ENCODE measurements around the gene AVP. TPM values are rescaled to one million over a fixed set of nuclear protein-coding genes. Genes with fewer than 3 reads are reported as not detected.

Gene AVP
- total and polyA plus RNA-seq, 4 donors, result 2.5 TPM; not detected in 3

- 96% methylated on average over 12 of the region's 12 CpGs for WGBS
- H3K36me3 ChIP-seq (ENCODE audit: control insufficient read depth in 4 of 4, insufficient read depth in 3 of 4, low read depth in 1 of 4, low read length in 3 of 4), result peaks cover 0 to 15% (median 3%) of the 10 kb centered on the region in 4 donors
- no peak overlapping the region for H3K9ac ChIP-seq (ENCODE audit: low read depth in 1 of 2, low read length in 2 of 2)
- H3K9me3 ChIP-seq (ENCODE audit: control insufficient read depth in 4 of 4, low read length in 3 of 4), result no peaks in the 10 kb centered on the region
- H3K27me3 ChIP-seq (ENCODE audit: control insufficient read depth in 4 of 4, insufficient read depth in 4 of 4, low read length in 3 of 4), result no peaks in the 10 kb centered on the region
- H3K4me3 ChIP-seq (ENCODE audit: low read depth in 1 of 3, low read length in 3 of 3), result no peak overlapping the region
- no peak for TF ChIP-seq SP1 (IDR thresholded peaks at IDR 0.05)
- no peak for TF ChIP-seq NR2F2 (IDR thresholded peaks at IDR 0.05)
- TF ChIP-seq MAX (IDR thresholded peaks at IDR 0.05), result no peak
- no peak for TF ChIP-seq FOXA1 (IDR thresholded peaks at IDR 0.05)
- TF ChIP-seq JUND (IDR thresholded peaks at IDR 0.05), result no peak
- TF ChIP-seq HNF4A (conservative IDR thresholded peaks at IDR 0.05), result no peak
- no peak for TF ChIP-seq ZBTB33 (IDR thresholded peaks at IDR 0.05)
- no peak for TF ChIP-seq GABPA (IDR thresholded peaks at IDR 0.05 in 1 of 2, conservative IDR thresholded peaks at IDR 0.05 in 1 of 2)
- TF ChIP-seq YY1 (IDR thresholded peaks at IDR 0.05), result no peak
- no peak for TF ChIP-seq RXRA (IDR thresholded peaks at IDR 0.05)
- TF ChIP-seq, protein P1, sequence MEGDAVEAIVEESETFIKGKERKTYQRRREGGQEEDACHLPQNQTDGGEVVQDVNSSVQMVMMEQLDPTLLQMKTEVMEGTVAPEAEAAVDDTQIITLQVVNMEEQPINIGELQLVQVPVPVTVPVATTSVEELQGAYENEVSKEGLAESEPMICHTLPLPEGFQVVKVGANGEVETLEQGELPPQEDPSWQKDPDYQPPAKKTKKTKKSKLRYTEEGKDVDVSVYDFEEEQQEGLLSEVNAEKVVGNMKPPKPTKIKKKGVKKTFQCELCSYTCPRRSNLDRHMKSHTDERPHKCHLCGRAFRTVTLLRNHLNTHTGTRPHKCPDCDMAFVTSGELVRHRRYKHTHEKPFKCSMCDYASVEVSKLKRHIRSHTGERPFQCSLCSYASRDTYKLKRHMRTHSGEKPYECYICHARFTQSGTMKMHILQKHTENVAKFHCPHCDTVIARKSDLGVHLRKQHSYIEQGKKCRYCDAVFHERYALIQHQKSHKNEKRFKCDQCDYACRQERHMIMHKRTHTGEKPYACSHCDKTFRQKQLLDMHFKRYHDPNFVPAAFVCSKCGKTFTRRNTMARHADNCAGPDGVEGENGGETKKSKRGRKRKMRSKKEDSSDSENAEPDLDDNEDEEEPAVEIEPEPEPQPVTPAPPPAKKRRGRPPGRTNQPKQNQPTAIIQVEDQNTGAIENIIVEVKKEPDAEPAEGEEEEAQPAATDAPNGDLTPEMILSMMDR (IDR thresholded peaks at IDR 0.05; ENCODE audit: low read depth, low read length, missing input control), result no peak
- DNase-seq (ENCODE audit: low spot score), result no peak
- no peak overlapping the region for H3K27ac ChIP-seq (ENCODE audit: low read depth in 1 of 2, low read length in 2 of 2)
- no peaks in the 10 kb centered on the region for H3K4me1 ChIP-seq (ENCODE audit: control insufficient read depth in 4 of 4, insufficient read depth in 4 of 4, low read length in 3 of 4)
Measured at GRCh38 chr20:3107464-3108025, 23.0 kb upstream of the AVP start.

DNA sequence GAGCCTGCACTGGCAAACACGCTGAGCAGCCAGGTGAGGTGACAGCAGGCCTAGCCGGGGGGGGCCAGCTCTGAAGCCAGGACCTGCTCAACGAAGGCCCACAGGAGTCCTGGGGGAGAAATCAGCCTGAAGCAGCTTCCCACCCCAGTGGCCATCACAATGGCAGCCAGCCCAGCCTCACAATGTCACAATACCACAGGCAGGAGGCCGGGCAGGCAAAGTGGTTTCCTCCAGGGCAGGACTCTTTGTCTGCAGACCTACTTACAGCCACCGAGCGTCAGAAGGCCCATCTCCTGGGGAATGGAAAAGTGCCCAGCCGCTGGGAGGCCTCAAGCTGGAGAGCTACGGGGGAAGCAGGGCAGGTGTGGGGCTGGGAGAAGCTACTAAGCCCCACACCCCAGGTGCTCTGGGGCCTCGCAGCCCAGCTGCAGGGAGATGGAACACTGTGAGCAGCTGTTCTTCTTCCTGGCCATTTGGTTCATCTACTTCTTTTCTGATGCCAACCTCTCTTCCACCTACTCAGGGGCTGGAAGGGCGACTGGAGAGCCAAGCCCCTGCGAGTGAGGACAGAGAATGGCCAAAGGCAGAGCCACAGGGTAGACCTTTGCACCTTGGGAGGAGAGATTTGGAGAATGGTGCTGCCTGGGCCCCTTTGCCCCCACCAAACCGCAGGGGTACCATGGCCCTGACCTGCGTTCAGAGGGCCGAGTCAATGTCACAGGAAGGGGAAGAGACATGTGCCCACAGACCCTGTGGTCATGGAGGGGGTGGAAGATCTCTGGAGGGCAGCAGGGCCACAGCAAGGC is 22.3 kb upstream of the AVP start:
- WGBS, result 81% methylated on average over 14 of the region's 14 CpGs
- Histone ChIP-seq H3K36me3 (ENCODE audit: control insufficient read depth in 4 of 4, insufficient read depth in 3 of 4, low read depth in 1 of 4, low read length in 3 of 4) (peaks cover 0 to 15% (median 3%) of the 10 kb centered on the region in 4 donors), H3K4me1 (ENCODE audit: control insufficient read depth in 4 of 4, insufficient read depth in 4 of 4, low read length in 3 of 4) (no peaks in the 10 kb centered on the region), H3K4me3 (ENCODE audit: low read depth in 1 of 3, low read length in 3 of 3) (no peak overlapping the region), H3K27ac (ENCODE audit: low read depth in 1 of 2, low read length in 2 of 2) (no peak overlapping the region), H3K27me3 (ENCODE audit: control insufficient read depth in 4 of 4, insufficient read depth in 4 of 4, low read length in 3 of 4) (no peaks in the 10 kb centered on the region), H3K9me3 (ENCODE audit: control insufficient read depth in 4 of 4, low read length in 3 of 4) (no peaks in the 10 kb centered on the region), H3K9ac (ENCODE audit: low read depth in 1 of 2, low read length in 2 of 2) (no peak overlapping the region)
- no peak for TF ChIP-seq SP1 (IDR thresholded peaks at IDR 0.05)
- TF ChIP-seq, protein P1 (IDR thresholded peaks at IDR 0.05; ENCODE audit: low read depth, low read length, missing input control), result no peak
- DNase-seq (ENCODE audit: low spot score), result no peak
